Fibroblast of villous mesenchyme (primary cell): ENCODE measurements around the gene WDFY1. TPM values are rescaled to one million over a fixed set of nuclear protein-coding genes. Genes with fewer than 3 reads are reported as not detected.
A peak's percentile ranks its signal among the peaks of the same experiment; 100 is the strongest.

ENCODE experiments used
- DNase-seq: peaks from one replicate; pipeline ENCODE4 v3.0.0-alpha.2; 2010; ENCODE audit warnings: low read depth
- H3K4me3 ChIP-seq: 2 replicates; pipeline ENCODE4 v1.5.1; 2011; ENCODE audit warnings: low read depth, mild to moderate bottlenecking, low read length
- total RNA-seq: library from RNA; depleted of rRNA; stranded (reverse); fragments of >200 nt; gene quantifications from 2 replicates; pipeline ENCODE4 v1.2.3, GENCODE V29; 2012
- TF ChIP-seq, protein P1 (sequence below): IDR thresholded peaks from 2 replicates; pipeline ENCODE4 v1.5.1; 2012; ENCODE audit warnings: low read depth, mild to moderate bottlenecking, low read length; ENCODE audit not compliant: insufficient read depth

WDFY1 gene, protein sequence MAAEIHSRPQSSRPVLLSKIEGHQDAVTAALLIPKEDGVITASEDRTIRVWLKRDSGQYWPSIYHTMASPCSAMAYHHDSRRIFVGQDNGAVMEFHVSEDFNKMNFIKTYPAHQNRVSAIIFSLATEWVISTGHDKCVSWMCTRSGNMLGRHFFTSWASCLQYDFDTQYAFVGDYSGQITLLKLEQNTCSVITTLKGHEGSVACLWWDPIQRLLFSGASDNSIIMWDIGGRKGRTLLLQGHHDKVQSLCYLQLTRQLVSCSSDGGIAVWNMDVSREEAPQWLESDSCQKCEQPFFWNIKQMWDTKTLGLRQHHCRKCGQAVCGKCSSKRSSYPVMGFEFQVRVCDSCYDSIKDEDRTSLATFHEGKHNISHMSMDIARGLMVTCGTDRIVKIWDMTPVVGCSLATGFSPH
- total RNA-seq: 113 and 152 TPM in 2 replicates

DNA sequence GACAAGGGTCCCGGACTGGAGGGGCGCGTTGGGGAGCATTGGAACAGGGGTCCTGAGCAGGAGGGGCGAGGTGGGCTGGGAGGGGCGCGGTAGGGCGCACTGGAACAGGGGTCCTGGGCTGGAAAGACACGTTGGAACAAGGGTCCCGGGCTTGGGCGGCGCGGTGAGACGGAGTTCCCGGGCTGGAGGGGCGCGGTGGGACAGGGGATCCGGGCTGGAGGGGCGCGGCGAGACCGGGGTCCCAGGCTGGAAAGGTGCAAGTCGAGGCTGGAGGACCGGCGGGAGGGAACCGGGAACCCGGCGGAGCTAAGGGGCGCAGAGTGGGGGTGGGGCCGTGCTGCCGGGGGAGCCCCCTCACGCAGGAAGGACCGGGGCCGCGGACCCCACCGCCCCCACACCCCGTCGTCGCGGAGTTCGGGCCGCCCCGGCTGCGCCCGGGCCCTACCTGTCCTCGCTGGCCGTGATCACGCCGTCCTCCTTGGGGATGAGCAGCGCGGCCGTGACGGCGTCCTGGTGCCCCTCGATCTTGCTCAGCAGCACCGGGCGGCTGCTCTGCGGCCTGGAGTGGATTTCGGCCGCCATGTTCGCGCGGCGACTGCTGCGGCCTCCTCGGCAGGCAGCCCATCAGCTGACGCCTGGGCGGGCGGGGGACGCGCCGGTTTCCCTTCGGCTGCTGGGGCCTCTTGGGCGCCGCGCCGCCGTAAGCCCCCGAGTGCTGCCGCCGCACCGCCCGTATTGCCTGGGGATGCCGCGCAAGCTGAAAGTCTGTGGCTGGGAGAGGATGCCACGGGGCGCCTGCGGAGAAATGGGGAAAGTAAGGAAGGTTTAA lies at the start of gene WDFY1:
Gene WDFY1, minus strand, starts transcription at position 633 of the 829 bp plus-strand sequence. Its CDS starts 51 bp downstream, at position 582.
- TF ChIP-seq, protein P1, sequence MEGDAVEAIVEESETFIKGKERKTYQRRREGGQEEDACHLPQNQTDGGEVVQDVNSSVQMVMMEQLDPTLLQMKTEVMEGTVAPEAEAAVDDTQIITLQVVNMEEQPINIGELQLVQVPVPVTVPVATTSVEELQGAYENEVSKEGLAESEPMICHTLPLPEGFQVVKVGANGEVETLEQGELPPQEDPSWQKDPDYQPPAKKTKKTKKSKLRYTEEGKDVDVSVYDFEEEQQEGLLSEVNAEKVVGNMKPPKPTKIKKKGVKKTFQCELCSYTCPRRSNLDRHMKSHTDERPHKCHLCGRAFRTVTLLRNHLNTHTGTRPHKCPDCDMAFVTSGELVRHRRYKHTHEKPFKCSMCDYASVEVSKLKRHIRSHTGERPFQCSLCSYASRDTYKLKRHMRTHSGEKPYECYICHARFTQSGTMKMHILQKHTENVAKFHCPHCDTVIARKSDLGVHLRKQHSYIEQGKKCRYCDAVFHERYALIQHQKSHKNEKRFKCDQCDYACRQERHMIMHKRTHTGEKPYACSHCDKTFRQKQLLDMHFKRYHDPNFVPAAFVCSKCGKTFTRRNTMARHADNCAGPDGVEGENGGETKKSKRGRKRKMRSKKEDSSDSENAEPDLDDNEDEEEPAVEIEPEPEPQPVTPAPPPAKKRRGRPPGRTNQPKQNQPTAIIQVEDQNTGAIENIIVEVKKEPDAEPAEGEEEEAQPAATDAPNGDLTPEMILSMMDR: no peak
- H3K4me3 ChIP-seq: peak within 1 kb of the TSS; percentile 95
- DNase-seq: peak; percentile 89

DNA sequence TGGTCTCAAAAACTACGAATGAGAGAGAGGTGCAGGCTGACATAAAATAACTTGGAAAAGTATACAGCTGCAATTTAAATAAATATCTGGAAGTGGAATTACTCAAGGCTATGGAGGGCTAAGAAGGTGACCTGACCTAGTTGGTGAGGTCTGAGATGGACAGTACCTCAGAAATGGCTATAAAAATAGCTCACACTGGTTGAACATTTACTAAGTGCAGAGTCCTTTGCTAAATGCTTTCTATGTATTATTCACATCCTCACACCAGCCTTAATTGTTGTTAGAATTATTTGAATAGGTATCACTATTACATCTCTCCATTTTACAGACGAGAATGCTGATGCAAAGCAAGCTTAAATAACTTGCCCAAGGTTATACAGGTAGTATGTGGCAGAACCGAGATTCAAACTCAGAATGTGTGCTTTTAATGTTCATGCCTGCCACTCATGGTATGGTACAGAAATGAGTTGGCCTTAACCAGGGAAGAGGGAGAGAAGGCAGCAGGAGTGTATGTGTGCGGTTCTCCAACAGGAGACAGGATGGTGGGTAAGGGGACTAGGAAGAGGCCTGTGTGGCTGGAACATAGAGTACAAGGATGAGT lies 49.5 kb upstream of the WDFY1 start:
- H3K4me3 ChIP-seq: no peak overlapping the region
- no peak for DNase-seq
- TF ChIP-seq, protein P1: no peak

DNA sequence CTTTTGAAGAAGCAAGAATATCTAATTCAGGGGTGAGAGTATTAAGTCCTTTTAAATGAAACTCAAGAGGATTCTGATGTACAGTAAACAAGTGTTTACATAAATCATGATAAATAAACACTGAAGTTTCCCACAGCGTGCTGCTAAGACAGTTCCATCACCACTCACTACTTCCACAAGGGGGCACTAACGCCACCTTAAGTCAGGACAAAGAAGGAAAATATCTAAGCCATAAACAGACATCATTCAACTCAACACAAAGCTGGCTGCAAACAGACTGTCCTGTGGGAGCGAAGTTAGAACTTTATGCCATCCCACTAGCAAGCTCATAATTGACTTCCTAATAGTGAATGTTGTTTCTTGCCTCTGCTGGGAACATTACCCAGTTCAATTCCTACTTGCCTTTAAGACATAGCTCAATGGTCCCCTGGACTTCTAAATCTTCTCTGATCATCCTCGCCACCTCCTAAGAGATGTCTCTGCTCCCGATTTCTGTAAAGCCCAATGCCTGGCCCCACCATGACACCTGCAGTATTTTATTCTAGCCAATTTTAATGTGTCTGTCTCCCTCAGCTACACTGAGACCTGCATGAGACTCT lies 48.6 kb upstream of the WDFY1 start:
- TF ChIP-seq, protein P1: peak; percentile 83
- DNase-seq: peak; percentile 88

DNA sequence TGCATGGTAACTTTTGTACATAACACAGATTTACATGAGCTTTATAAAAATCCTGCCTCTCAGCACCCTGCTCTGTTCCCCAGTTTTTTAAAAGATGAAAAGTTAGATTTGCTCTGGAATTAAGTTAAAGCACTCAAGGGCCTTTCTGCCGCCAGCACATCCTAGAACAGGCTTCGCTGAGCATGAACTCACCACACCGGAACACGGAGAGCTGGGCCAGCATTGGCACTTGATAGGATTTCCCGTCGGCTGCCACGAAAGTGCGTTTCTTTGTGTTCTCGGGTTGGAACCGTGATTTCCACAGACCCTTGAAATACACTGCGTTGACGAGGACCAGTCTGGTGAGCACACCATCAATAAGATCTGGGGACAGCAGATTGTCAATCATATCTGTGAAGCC lies 46.5 kb upstream of the WDFY1 start:
- no peak for DNase-seq
- H3K4me3 ChIP-seq: no peak overlapping the region
- TF ChIP-seq, protein P1: no peak

More for the DNA sequence above, 48.6 kb upstream of the WDFY1 start:
- H3K4me3 ChIP-seq: no peak overlapping the region

DNA sequence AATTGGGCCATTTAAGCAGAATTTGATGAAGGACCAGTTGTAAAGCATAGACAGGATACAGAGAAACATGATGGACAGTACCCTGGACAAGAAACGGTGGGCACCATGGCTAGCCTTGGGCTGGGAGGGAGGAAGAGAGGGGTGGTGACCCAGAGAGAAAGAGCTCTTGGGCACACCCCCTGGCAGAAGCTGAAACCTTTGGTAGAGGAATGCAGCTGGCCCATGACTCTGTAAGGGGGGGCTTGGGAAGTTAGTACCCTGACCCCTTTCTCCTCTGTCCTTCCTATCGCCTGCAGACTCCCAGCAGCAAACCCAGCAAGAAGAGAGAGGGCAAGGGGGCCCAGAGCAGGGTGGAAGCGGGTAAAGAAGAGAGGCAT lies 44.7 kb upstream of the WDFY1 start:
- no peak overlapping the region for H3K4me3 ChIP-seq
- no peak for DNase-seq
- TF ChIP-seq, protein P1: no peak

DNA sequence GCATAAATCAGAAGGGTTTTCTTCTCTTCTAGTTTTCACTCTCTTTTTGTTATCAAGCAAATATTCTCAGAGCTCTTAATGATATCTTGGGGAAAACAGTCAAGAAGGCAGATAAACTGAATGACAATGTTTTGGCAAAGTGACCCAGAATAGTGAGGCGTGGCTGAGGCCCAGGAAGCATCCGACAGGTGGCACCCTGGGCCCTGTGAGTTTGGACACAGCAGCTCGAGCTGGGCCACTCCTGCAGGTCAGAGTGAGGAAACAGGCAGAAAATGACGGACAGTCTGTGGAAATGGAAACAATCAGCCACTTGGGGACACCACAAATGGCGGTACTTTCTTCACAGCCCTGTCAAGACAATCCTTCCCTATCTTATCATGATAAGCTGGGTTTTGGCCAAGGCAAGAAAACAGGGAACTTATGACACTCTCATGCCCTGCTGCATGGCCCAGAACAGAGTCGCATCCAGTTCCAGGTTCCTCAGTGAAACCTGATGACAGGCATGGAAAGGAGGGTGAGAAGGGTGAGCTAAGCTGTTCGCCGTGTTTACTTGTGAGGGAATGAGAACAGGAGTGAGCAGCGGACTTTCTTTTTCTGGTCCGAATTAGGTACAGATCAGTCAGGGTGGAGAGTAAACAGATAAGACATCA lies 44.2 kb upstream of the WDFY1 start:
- no peak overlapping the region for H3K4me3 ChIP-seq
- TF ChIP-seq, protein P1: no peak
- DNase-seq: no peak
